ENCODE results near the gene PITPNM3.

DNA sequence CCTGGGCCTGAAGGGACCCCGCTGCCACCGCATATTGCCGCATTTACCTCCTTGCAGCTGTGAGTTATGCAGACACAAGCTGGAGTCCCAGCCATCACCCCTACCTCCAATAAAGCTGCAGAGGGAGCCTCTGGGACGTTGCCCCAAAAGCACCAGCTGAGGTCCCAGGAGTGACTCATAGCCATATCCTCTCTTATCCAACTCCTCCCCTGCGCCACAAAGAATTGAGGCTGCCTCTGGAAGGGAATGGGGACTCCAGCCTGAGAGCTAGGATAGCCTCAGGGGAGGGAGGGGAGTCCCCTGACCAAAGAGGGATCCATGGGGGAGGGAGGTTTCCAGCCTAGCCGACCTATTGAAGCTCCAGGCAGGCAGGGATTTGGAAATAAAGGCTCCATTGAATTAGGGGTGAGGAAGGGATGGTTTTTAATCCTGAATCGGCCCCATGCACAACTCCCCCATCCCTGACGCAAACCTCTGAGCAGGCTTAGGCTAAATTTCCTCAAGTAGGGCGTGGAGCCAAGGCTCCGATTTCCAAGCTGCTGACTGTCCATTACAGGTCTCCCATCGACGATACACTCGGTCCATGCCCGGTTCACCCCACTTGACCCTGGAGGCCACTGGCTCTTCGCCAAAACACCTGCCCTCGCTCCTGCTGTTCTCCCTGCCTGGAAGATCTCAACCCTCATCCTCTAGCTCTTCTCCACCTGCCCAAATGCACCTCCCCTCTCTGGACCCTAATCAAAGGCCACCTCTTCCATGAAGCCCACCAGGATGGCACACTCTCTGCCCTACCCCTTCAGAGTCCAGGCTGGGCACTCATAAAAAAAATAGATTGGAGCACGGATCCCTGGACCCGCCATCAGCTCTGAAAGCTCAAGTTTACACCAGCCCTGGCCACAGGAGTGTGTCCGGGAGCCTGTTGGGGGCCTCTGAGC, 84.6 kb downstream of the PITPNM3 start:
- TF ChIP-seq, protein P1, sequence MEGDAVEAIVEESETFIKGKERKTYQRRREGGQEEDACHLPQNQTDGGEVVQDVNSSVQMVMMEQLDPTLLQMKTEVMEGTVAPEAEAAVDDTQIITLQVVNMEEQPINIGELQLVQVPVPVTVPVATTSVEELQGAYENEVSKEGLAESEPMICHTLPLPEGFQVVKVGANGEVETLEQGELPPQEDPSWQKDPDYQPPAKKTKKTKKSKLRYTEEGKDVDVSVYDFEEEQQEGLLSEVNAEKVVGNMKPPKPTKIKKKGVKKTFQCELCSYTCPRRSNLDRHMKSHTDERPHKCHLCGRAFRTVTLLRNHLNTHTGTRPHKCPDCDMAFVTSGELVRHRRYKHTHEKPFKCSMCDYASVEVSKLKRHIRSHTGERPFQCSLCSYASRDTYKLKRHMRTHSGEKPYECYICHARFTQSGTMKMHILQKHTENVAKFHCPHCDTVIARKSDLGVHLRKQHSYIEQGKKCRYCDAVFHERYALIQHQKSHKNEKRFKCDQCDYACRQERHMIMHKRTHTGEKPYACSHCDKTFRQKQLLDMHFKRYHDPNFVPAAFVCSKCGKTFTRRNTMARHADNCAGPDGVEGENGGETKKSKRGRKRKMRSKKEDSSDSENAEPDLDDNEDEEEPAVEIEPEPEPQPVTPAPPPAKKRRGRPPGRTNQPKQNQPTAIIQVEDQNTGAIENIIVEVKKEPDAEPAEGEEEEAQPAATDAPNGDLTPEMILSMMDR (IDR thresholded peaks at IDR 0.05): no peak
- TF ChIP-seq POLR2A (IDR thresholded peaks at IDR 0.05): no peak
